H1 (cell line): ENCODE data around the gene TAMALIN. TPM values are rescaled to one million over a fixed set of nuclear protein-coding genes. Genes with fewer than 3 reads are reported as not detected.

ENCODE experiments used
- CTCF ChIA-PET: fragments of 300-600 bp; sonication (Branson Sonifier 250); formaldehyde crosslinking; loops from one replicate; lab custom pipeline; 2021; ENCODE audit not compliant: partially characterized antibody; lab: Charles Lee
- POLR2A ChIA-PET: fragments of 300-600 bp; sonication (Branson Sonifier 250); formaldehyde crosslinking; loops from one replicate; lab custom pipeline; 2021; ENCODE audit warnings: inconsistent platforms; ENCODE audit not compliant: partially characterized antibody; lab: Charles Lee
- DNase-seq, 2 experiments: peaks; one replicate each; pipeline versions ENCODE4 v3.0.0 to v3.0.0-alpha.2; 2010 to 2022; ENCODE audit warnings: low spot score in 2 of 2, low read depth in 1 of 2, mixed read lengths in 1 of 2
- FAIRE-seq: peaks from 2 replicates; lab custom pipeline; 2011; peaks lifted over from hg19 to GRCh38; lab: Jason Lieb, UNC
- H2AFZ ChIP-seq: 2 replicates; pipeline ENCODE4 v1.8.1; 2012; ENCODE audit warnings: low read length, inconsistent platforms
- H2AK5ac ChIP-seq: 2 replicates; pipeline ENCODE4 v1.6.1; 2013; ENCODE audit warnings: low read depth, low read length
- H2BK120ac ChIP-seq: replicated peaks from 2 replicates; pipeline ENCODE3; 2013; ENCODE audit warnings: low read depth, low read length, inconsistent platforms
- H2BK12ac ChIP-seq: 2 replicates; pipeline ENCODE4 v1.6.1; 2013; ENCODE audit warnings: low read depth, low read length
- H2BK15ac ChIP-seq: 2 replicates; pipeline ENCODE4 v1.6.1; 2013; ENCODE audit warnings: low read length
- H2BK20ac ChIP-seq: 2 replicates; pipeline ENCODE4 v1.6.1; 2013; ENCODE audit warnings: low read length
- H2BK5ac ChIP-seq: 2 replicates; pipeline ENCODE4 v1.6.1; 2013; ENCODE audit warnings: low read depth, low read length
- H3K14ac ChIP-seq: 2 replicates; pipeline ENCODE4 v1.6.1; 2013; ENCODE audit warnings: inconsistent platforms; ENCODE audit not compliant: insufficient read length
- H3K18ac ChIP-seq: 2 replicates; pipeline ENCODE4 v1.6.1; 2013; ENCODE audit warnings: low read length; ENCODE audit errors: extremely low read depth
- H3K23ac ChIP-seq: 2 replicates; pipeline ENCODE4 v1.6.1; 2013; ENCODE audit warnings: inconsistent platforms; ENCODE audit not compliant: insufficient read length
- H3K23me2 ChIP-seq: 2 replicates; pipeline ENCODE4 v1.6.1; 2013; ENCODE audit warnings: low read depth, low read length
- H3K27ac ChIP-seq: 2 replicates; pipeline ENCODE4 v1.6.1; 2011; ENCODE audit warnings: low read depth, low read length, inconsistent platforms
- H3K27me3 ChIP-seq, 4 experiments: replicated peaks in 1 of 4; 1 replicate in 1 of 4; 2 replicates in 3 of 4; pipeline versions ENCODE4 v1.6.1 to v1.8.1; 2011 to 2013; ENCODE audit warnings: low read length in 3 of 4, mild to moderate bottlenecking in 3 of 4, inconsistent platforms in 2 of 4, mixed read lengths in 2 of 4, moderate library complexity in 1 of 4; ENCODE audit not compliant: control insufficient read depth in 3 of 4, insufficient read depth in 3 of 4; ENCODE audit errors: extremely low read depth in 1 of 4
- H3K36me3 ChIP-seq, 4 experiments: 2 replicates each; pipeline versions ENCODE4 v1.6.1 to v1.8.1; 2011 to 2013; ENCODE audit warnings: mild to moderate bottlenecking in 4 of 4, low read length in 3 of 4, moderate library complexity in 2 of 4, control low read depth in 1 of 4, inconsistent platforms in 1 of 4; ENCODE audit not compliant: insufficient read depth in 4 of 4, control insufficient read depth in 2 of 4
- H3K4ac ChIP-seq: replicated peaks from 2 replicates; pipeline ENCODE3; 2013; ENCODE audit warnings: low read length, low read depth, mixed read lengths, inconsistent platforms; ENCODE audit not compliant: insufficient read length
- H3K4me1 ChIP-seq, 4 experiments: replicated peaks in 1 of 4; 1 replicate in 1 of 4; 2 replicates in 3 of 4; pipeline versions ENCODE4 v1.6.1 to v1.8.1; 2011 to 2013; ENCODE audit warnings: low read length in 3 of 4, inconsistent platforms in 2 of 4, mixed read lengths in 1 of 4; ENCODE audit not compliant: insufficient read depth in 4 of 4, control insufficient read depth in 3 of 4
- H3K4me2 ChIP-seq, 2 experiments: 2 replicates each; pipeline versions ENCODE4 v1.6.1 to v1.8.1; 2011 to 2013; ENCODE audit warnings: low read depth in 2 of 2, low read length in 2 of 2, control low read depth in 1 of 2, inconsistent platforms in 1 of 2, mild to moderate bottlenecking in 1 of 2; ENCODE audit not compliant: insufficient read depth in 1 of 2
- H3K4me3 ChIP-seq, 4 experiments: fragments of 200-600, 300-600 bp in 1 of 4; sonication (generic), shearing (Covaris generic), sonication (Bioruptor Twin) in 1 of 4; 2 replicates each; pipeline versions ENCODE4 v1.5.1 to v1.8.1; 2011 to 2016; ENCODE audit warnings: low read length in 4 of 4, low read depth in 3 of 4, control low read depth in 2 of 4, inconsistent platforms in 2 of 4, mild to moderate bottlenecking in 2 of 4, mixed read lengths in 1 of 4, moderate library complexity in 1 of 4; ENCODE audit not compliant: insufficient read depth in 2 of 4; ENCODE audit errors: extremely low read depth in 1 of 4
- H3K56ac ChIP-seq: replicated peaks from 2 replicates; pipeline ENCODE3; 2013; ENCODE audit warnings: low read depth, mild to moderate bottlenecking, mixed read lengths, low read length, inconsistent platforms; ENCODE audit not compliant: insufficient read length
- H3K79me1 ChIP-seq: 2 replicates; pipeline ENCODE4 v1.6.1; 2013; ENCODE audit warnings: low read depth, low read length, control low read depth
- H3K79me2 ChIP-seq, 2 experiments: 2 replicates each; pipeline versions ENCODE4 v1.6.1 to v1.8.1; 2012 to 2013; ENCODE audit warnings: low read length in 2 of 2, mild to moderate bottlenecking in 2 of 2, inconsistent platforms in 1 of 2; ENCODE audit not compliant: insufficient read depth in 2 of 2, control insufficient read depth in 1 of 2
- H3K9ac ChIP-seq, 4 experiments: replicated peaks in 1 of 4; 1 replicate in 1 of 4; 2 replicates in 3 of 4; pipeline versions ENCODE4 v1.6.1 to v1.8.1; 2011 to 2013; ENCODE audit warnings: low read depth in 3 of 4, low read length in 3 of 4, control low read depth in 2 of 4, mild to moderate bottlenecking in 2 of 4, moderate library complexity in 2 of 4, inconsistent platforms in 1 of 4; ENCODE audit errors: extremely low read depth in 1 of 4
- H3K9me3 ChIP-seq, 2 experiments: 2 replicates each; pipeline versions ENCODE4 v1.6.1 to v1.8.1; 2012 to 2013; ENCODE audit warnings: mild to moderate bottlenecking in 2 of 2, moderate library complexity in 2 of 2, control low read depth in 1 of 2, inconsistent platforms in 1 of 2, low read depth in 1 of 2, low read length in 1 of 2, mixed read lengths in 1 of 2; ENCODE audit not compliant: insufficient read depth in 2 of 2
- H4K20me1 ChIP-seq, 2 experiments: replicated peaks in 1 of 2; 2 replicates each; pipeline versions ENCODE3 to v1.8.1; 2011 to 2013; ENCODE audit warnings: inconsistent platforms in 2 of 2, low read length in 2 of 2, mild to moderate bottlenecking in 1 of 2; ENCODE audit not compliant: insufficient read depth in 2 of 2, control insufficient read depth in 1 of 2
- H4K5ac ChIP-seq: 2 replicates; pipeline ENCODE4 v1.6.1; 2013; ENCODE audit warnings: low read length, low read depth, mixed read lengths, inconsistent platforms; ENCODE audit not compliant: insufficient read length
- H4K8ac ChIP-seq: 2 replicates; pipeline ENCODE4 v1.8.0; 2013; ENCODE audit warnings: mild to moderate bottlenecking, moderate library complexity, low read length, inconsistent platforms; ENCODE audit not compliant: insufficient read depth; ENCODE audit errors: extremely low read depth
- H4K91ac ChIP-seq: replicated peaks from 2 replicates; pipeline ENCODE3; 2013; ENCODE audit warnings: low read length, mixed read lengths, inconsistent platforms; ENCODE audit not compliant: insufficient read length
- WGBS, 2 experiments: shearing (Covaris generic) in 1 of 2; methylation state at CpG; one replicate each; pipeline versions ENCODE4 v1.1.6 to v1.1.7; 2013 to 2015; ENCODE audit warnings: low lambda C conversion rate in 2 of 2, mixed read lengths in 2 of 2, inconsistent platforms in 1 of 2, low coverage in 1 of 2, missing lambda C conversion rate in 1 of 2; ENCODE audit not compliant: insufficient replicate concordance in 2 of 2, insufficient coverage in 1 of 2, insufficient read length in 1 of 2; ENCODE audit errors: extremely low coverage in 1 of 2, missing lambda C conversion rate in 1 of 2; 5-methylcytosine and 5-hydroxymethylcytosine counted together
- polyA plus RNA-seq, 7 experiments: library from polyadenylated mRNA; depleted of rRNA in 3 of 7; stranded (reverse) in 5 of 7; unstranded in 2 of 7; fragments of >200 nt in 5 of 7; fragments of 200-250 nt in 2 of 7; gene quantifications; 1 replicate in 5 of 7; 2 replicates in 1 of 7; 4 replicates in 1 of 7; pipeline versions ENCODE4 v1.2.1 to v1.2.3, GENCODE V29; 2011 to 2013; ENCODE audit warnings: missing spikeins in 2 of 7, mixed read lengths in 2 of 7
- total RNA-seq: library from RNA; stranded (reverse); fragmentation: NEBNext Ultra II Directional; extraction: Animal tissue kit (Norgen Biotek cat#: 25700); gene quantifications from 2 replicates; pipeline ENCODE4 v1.2.1, GENCODE V29; 2021

Gene TAMALIN
- total and polyA plus RNA-seq, 2 of the 8 experiments (the other 6 are each of a cell fraction or from before 2014, with no cell fraction given) = 2.6 to 4.9 TPM

DNA sequence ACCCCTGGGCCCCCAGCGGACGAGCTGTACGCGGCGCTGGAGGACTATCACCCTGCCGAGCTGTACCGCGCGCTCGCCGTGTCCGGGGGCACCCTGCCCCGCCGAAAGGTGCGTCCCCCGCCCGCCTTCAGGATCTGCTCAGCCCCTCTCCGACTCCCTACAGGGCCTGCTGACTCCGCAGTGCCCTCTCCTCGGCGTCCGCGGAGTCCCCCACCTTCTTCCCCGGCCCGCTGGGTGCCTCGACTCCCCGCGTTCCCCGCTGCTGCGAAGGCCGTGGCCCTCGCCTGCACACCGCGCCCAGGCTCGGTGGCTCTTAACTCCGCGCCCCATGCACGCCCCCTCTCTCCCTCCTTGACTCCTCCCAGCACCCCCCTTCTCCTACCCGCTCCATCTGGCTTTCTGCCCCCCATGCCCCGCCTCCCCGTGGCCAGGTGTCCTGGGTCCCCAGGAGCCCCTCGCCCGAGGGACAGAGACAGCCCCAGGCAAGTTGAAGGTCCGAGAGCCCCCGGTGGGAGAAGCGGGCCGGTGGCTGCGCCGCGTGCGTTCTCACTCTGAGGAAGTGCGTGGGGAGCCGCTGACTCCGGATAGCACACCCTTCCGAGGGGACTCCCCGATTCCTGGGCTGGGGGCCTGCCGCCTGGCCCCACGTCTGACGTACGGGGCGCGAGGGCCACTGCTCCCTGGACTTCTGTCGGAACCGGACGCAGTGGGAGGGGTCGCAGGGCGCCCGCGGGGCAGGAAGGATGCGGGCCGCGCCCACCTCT, 594 bp downstream of the TAMALIN start:
- no peak overlapping the region for H3K9ac ChIP-seq
- WGBS, 2 experiments = 11% methylated on average over 48 of the region's 72 CpGs; no CpG with 5 or more reads in 1 of the 2 experiments
- POLR2A ChIA-PET = interaction anchor here (0.8 to 6.5 kb wide), 7 partner anchors 8 to 41 kb away, joined by 3 to 62 read pairs (median 4); no protein-coding TSS in a partner anchor

More for the DNA sequence above, 594 bp downstream of the TAMALIN start:
- DNase-seq (no peak), FAIRE-seq (no peak)
- peak overlapping the region; percentile 66 to 91 for H3K4me2 ChIP-seq
- no peaks in the 10 kb centered on the region for H3K9me3 ChIP-seq
- peaks cover 19 to 51% (median 47%) of the 10 kb centered on the region in 4 experiments for H3K27me3 ChIP-seq
- peak overlapping the region; percentile 57; the same call in 1 of the 2 replicates for H4K8ac ChIP-seq
- H2BK15ac ChIP-seq = no peak overlapping the region
- H3K79me2 ChIP-seq = no peaks in the 10 kb centered on the region
- peaks cover 10% of the 10 kb centered on the region; the same call in 1 of the 2 replicates for H3K23me2 ChIP-seq
- peak overlapping the region; percentile 56; the same call in 1 of the 2 replicates for H3K18ac ChIP-seq
- no peak overlapping the region for H4K91ac ChIP-seq
- peaks cover 5 to 34% (median 20%) of the 10 kb centered on the region in 4 experiments for H3K4me1 ChIP-seq
- no peak overlapping the region for H2AFZ ChIP-seq
- no peak overlapping the region for H2BK5ac ChIP-seq
- H4K5ac ChIP-seq = no peak overlapping the region
- H3K4ac ChIP-seq = no peak overlapping the region
- H3K4me3 ChIP-seq = peak overlapping the region; percentile 46 to 74 (median 52)
- no peak overlapping the region for H2AK5ac ChIP-seq
- no peak overlapping the region for H2BK12ac ChIP-seq
- H3K14ac ChIP-seq = no peak overlapping the region
- H3K27ac ChIP-seq = no peak overlapping the region
- no peaks in the 10 kb centered on the region; a peak in 1 of 8 replicates for H3K36me3 ChIP-seq
- CTCF ChIA-PET = interaction anchor here (1.3 to 38.2 kb wide), 5 partner anchors 10 to 45 kb away, joined by 3 to 1249 read pairs (median 10); no protein-coding TSS in a partner anchor
- H2BK20ac ChIP-seq = no peak overlapping the region
- H3K56ac ChIP-seq = no peak overlapping the region
- H3K23ac ChIP-seq = no peak overlapping the region
- H4K20me1 ChIP-seq = no peaks in the 10 kb centered on the region
- H3K79me1 ChIP-seq = no peaks in the 10 kb centered on the region
- no peak overlapping the region for H2BK120ac ChIP-seq
